HG02970 (cell line): Measurements from ENCODE around the gene GCKR.

Experiments used
- ATAC-seq: cut with Tn5 transposase; IDR thresholded peaks from one replicate; pipeline ENCODE4 v1.9.1; 2021; ENCODE audit warnings: mild to moderate bottlenecking, moderate library complexity, moderate number of reproducible peaks; ENCODE audit not compliant: unreplicated experiment, low FRiP score

GCKR gene

DNA sequence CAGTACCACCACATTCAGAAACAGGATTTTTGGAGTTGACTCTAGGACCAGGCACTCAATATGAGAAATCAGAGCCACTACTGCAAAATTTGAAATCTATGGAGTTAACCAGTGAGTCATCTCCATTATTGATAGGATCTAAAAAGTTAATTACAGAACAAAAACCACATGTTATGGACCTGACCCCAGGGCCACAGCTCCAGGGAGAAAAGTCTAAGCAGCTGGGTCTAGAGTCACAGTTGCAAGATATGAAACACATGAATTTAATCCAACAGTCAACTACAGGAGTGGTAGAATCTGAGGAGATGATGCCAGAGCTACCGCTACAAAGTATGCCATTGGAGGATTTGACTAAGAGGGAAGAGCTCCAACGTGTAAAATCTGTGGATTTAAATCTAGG is 72.8 kb downstream of the GCKR start:
- no peak for ATAC-seq

DNA sequence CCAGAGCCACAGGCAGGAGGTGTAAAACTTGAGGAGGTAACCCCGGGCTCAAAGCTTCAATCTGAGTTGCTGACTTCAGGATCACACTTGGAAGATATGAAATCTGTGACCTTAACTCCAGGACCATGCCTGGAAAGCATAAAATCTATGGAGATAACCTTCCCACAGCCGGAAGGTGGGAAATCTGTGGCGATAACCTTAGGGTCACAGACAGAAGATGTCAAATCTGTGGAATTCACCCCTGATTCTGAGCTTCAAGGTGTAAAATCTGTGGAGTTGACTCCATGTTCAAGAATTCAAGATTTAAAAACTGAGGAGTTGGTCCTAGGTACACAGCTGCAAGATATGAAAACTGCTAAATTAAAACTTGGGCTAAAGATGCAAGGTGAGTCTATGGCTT is 74.6 kb downstream of the GCKR start:
- ATAC-seq: no peak

DNA sequence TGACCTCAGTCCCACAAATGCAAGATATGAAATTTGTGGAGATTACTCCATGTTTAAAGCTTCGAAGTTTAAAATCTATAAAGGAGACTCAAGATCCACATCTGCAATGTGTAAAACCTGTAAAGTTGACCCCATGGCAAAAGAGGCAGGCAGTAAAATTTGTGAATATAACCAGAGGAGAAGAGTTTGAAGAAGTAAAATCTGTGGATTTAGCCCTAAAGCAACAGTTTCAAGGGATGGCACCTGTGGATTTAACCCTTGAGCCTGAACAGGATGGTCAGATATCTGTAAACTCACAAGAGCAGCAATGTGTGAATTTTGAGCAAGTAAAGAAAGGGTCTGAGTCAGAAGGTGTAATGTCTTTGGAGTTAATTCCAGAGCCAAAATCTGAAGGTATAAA is 75.0 kb downstream of the GCKR start:
- no peak for ATAC-seq

DNA sequence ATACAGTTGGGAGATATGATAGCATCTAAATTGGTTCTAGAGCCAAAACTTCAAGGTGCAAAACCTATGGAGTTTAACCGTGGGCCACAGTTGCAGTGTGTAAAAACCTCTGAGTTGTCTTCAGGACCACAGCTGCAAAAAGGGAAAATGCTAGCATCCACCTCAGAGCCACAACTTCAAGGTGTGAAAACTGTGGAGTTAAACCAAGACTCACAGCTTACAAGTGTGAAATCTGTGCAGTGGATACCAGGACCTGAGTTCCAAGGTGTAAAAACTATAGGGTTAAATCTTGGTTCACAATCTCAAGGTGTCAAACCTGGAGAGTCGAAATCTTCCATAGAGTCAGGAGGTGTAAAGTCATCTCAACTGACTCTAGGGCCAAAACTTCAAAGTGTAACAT is 75.8 kb downstream of the GCKR start:
- no peak for ATAC-seq

DNA sequence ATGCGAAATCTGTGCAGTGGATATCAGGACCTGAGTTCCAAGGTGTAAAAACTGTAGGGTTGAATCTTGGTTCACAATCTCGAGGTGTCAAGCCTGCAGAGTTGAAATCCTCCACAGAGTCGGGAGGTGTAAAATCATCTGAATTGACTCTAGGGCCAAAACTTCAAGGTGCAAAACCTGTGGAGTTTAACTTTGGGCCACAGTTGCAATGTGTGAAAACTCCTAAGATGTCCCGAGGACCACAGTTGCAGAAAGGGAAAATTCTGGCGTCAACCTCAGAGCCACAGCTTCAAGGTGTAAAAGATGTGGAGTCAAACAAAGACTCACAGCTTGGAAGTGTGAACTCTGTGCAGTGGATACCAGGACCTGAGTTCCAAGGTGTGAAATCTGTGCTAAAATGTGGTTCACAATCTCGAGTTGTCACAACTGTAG is 76.4 kb downstream of the GCKR start:
- ATAC-seq: no peak
